Gastrocnemius medialis (tissue), 4 donors: Measurements from ENCODE around the gene PDE9A. TPM values are rescaled to one million over a fixed set of nuclear protein-coding genes. Genes with fewer than 3 reads are reported as not detected.

ENCODE experiments used
- ATAC-seq, 2 donors: fragments of 150-250 bp; one replicate each; pipeline ENCODE4 v1.9.1; 2016
- DNase-seq, 2 donors: peaks; one replicate each; pipeline ENCODE4 v3.0.0-alpha.2; 2019
- H3K27ac ChIP-seq, 4 donors: fragments of 200-600 bp; sonication (generic); 1 replicate in 1 of 4; 2 replicates in 3 of 4; pipeline ENCODE4 v1.5.1; 2016 to 2018; ENCODE audit warnings: mild to moderate bottlenecking in 2 of 4, moderate library complexity in 1 of 4
- H3K27me3 ChIP-seq, 3 donors: fragments of 200-600 bp; sonication (generic) in 2 of 3; 1 replicate in 1 of 3; 2 replicates in 2 of 3; pipeline versions ENCODE4 v1.5.1 to v1.6.0; 2016 to 2019; ENCODE audit warnings: mild to moderate bottlenecking in 1 of 3, moderate library complexity in 1 of 3
- H3K36me3 ChIP-seq, 2 donors: fragments of 200-600 bp; sonication (generic) in 1 of 2; one replicate each; pipeline ENCODE4 v1.5.1; 2017 to 2018
- H3K4me1 ChIP-seq, 2 donors: fragments of 200-600 bp; sonication (generic) in 1 of 2; one replicate each; pipeline ENCODE4 v1.5.1; 2016 to 2017; ENCODE audit warnings: mild to moderate bottlenecking in 2 of 2
- H3K4me3 ChIP-seq, 4 donors: fragments of 200-600 bp; sonication (generic) in 3 of 4; 1 replicate in 1 of 4; 2 replicates in 3 of 4; pipeline ENCODE4 v1.5.1; 2016 to 2019; ENCODE audit warnings: mild to moderate bottlenecking in 2 of 4
- H3K9me3 ChIP-seq, 3 donors: fragments of 200-600 bp; sonication (generic) in 2 of 3; 1 replicate in 1 of 3; 2 replicates in 2 of 3; pipeline ENCODE4 v1.5.1; 2016 to 2019
- CTCF ChIP-seq, 5 experiments: fragments of 450-650 bp in 3 of 5; fragments of 200-600 bp in 2 of 5; sonication (generic) in 2 of 5; IDR thresholded peaks in 4 of 5; conservative IDR thresholded peaks in 1 of 5; 1 replicate in 4 of 5; 2 replicates in 1 of 5; pipeline ENCODE4 v1.5.1; 2016 to 2019; ENCODE audit warnings: antibody characterized with exemption in 5 of 5, mild to moderate bottlenecking in 3 of 5, moderate library complexity in 3 of 5
- POLR2A ChIP-seq, 2 donors: fragments of 450-650 bp; IDR thresholded peaks; one replicate each; pipeline ENCODE4 v1.6.1; 2017; ENCODE audit warnings: antibody characterized with exemption in 2 of 2, mild to moderate bottlenecking in 2 of 2, moderate library complexity in 2 of 2
- in situ Hi-C, 4 donors: fragments of 200-750 bp; cut with MboI; loops; one replicate each; pipeline versions ENCODE4 v1.15.0 to v1.8.0; 2017; ENCODE audit warnings: low sequenced_read_pairs in 4 of 4
- intact Hi-C: fragments of 100-400 bp; cut with DNase I; formaldehyde crosslinking; loops from one replicate; pipeline ENCODE4 v1.15.1; 2023; ENCODE audit warnings: low total_unique reads
- total RNA-seq, 4 donors: library from RNA; depleted of rRNA; stranded (reverse); fragments of >200 nt; gene quantifications; one replicate each; pipeline versions ENCODE4 v1.1.0 to v1.2.3, GENCODE V29; 2016

PDE9A gene
- total RNA-seq, 4 donors from 2014 or later, result 1.4 to 4.5 (median 1.8) TPM

- no peak overlapping the region for H3K4me3 ChIP-seq
- no peak overlapping the region for H3K27ac ChIP-seq
- DNase-seq (no peak), ATAC-seq (no peak)
- no peaks in the 10 kb centered on the region for H3K36me3 ChIP-seq
- in situ Hi-C loops, result no loop called here
- H3K9me3 ChIP-seq, result no peaks in the 10 kb centered on the region
- H3K4me1 ChIP-seq, result no peaks in the 10 kb centered on the region
- intact Hi-C loops, result no loop called here
- TF ChIP-seq POLR2A (IDR thresholded peaks at IDR 0.05) (no peak), CTCF (IDR thresholded peaks at IDR 0.05 in 4 of 5, conservative IDR thresholded peaks at IDR 0.05 in 1 of 5) (no peak)
- peaks cover 3 to 15% (median 8%) of the 10 kb centered on the region in 3 donors for H3K27me3 ChIP-seq
Observed at GRCh38 chr21:42629933-42630589, 23.4 kb upstream of the PDE9A start.

- H3K27me3 ChIP-seq, result peaks cover 3 to 18% (median 8%) of the 10 kb centered on the region in 3 donors
- H3K27ac ChIP-seq, result no peak overlapping the region
- no peaks in the 10 kb centered on the region for H3K36me3 ChIP-seq
- no peak for TF ChIP-seq POLR2A (IDR thresholded peaks at IDR 0.05)
- no peak for ATAC-seq
- H3K9me3 ChIP-seq, result no peaks in the 10 kb centered on the region
- intact Hi-C loops, result no loop called here
- no peaks in the 10 kb centered on the region for H3K4me1 ChIP-seq
- in situ Hi-C loops, result no loop called here
- no peak overlapping the region for H3K4me3 ChIP-seq
- no peak for DNase-seq
Observed at GRCh38 chr21:42630626-42631025, 22.8 kb upstream of the PDE9A start.

GRCh38 chr21:42631142-42631541 is 22.3 kb upstream of the PDE9A start:
- Histone ChIP-seq H3K36me3 (no peaks in the 10 kb centered on the region), H3K4me3 (no peak overlapping the region), H3K9me3 (no peaks in the 10 kb centered on the region), H3K27me3 (peaks cover 3 to 17% (median 8%) of the 10 kb centered on the region in 3 donors), H3K4me1 (no peaks in the 10 kb centered on the region), H3K27ac (no peak overlapping the region)
- TF ChIP-seq CTCF (IDR thresholded peaks at IDR 0.05 in 4 of 5, conservative IDR thresholded peaks at IDR 0.05 in 1 of 5) (no peak), POLR2A (IDR thresholded peaks at IDR 0.05) (no peak)
- intact Hi-C loops (no loop called here), in situ Hi-C loops (no loop called here)
- ATAC-seq, result no peak
- no peak for DNase-seq

GRCh38 chr21:42632336-42632751 is 21.1 kb upstream of the PDE9A start:
- H3K9me3 ChIP-seq, result no peaks in the 10 kb centered on the region
- no peaks in the 10 kb centered on the region for H3K36me3 ChIP-seq
- DNase-seq, result no peak
- TF ChIP-seq CTCF (IDR thresholded peaks at IDR 0.05 in 4 of 5, conservative IDR thresholded peaks at IDR 0.05 in 1 of 5), result no peak
- TF ChIP-seq POLR2A (IDR thresholded peaks at IDR 0.05), result no peak
- peaks cover 3 to 14% (median 8%) of the 10 kb centered on the region in 3 donors for H3K27me3 ChIP-seq
- in situ Hi-C loops, result no loop called here
- no peak overlapping the region for H3K4me3 ChIP-seq
- no peak overlapping the region for H3K27ac ChIP-seq
- ATAC-seq, result no peak
- intact Hi-C loops, result no loop called here
- H3K4me1 ChIP-seq, result no peaks in the 10 kb centered on the region

- H3K27ac ChIP-seq, result no peak overlapping the region
- no peak overlapping the region for H3K4me3 ChIP-seq
- no peaks in the 10 kb centered on the region for H3K9me3 ChIP-seq
- DNase-seq (no peak), ATAC-seq (no peak)
- intact Hi-C loops, result no loop called here
- no peaks in the 10 kb centered on the region for H3K36me3 ChIP-seq
- TF ChIP-seq POLR2A (IDR thresholded peaks at IDR 0.05), result no peak
- TF ChIP-seq CTCF (IDR thresholded peaks at IDR 0.05 in 4 of 5, conservative IDR thresholded peaks at IDR 0.05 in 1 of 5), result no peak
- in situ Hi-C loops, result no loop called here
- H3K4me1 ChIP-seq, result no peaks in the 10 kb centered on the region
- H3K27me3 ChIP-seq, result peaks cover 3 to 18% (median 8%) of the 10 kb centered on the region in 3 donors
Observed at GRCh38 chr21:42632771-42633690, 20.4 kb upstream of the PDE9A start.
